Ovary (tissue), 9 donors: ENCODE measurements around the gene PCNX3. TPM values are rescaled to one million over a fixed set of nuclear protein-coding genes. Genes with fewer than 3 reads are reported as not detected.
A peak's percentile ranks its signal among the peaks of the same experiment; 100 is the strongest.

ENCODE experiments used
- DNase-seq, 5 donors: peaks; one replicate each; pipeline ENCODE4 v3.0.0-alpha.2; 2019 to 2020
- H3K27ac ChIP-seq, 2 donors: fragments of 200-600 bp; one replicate each; pipeline versions ENCODE4 v1.5.1 to v1.8.0; 2019 to 2022
- H3K27me3 ChIP-seq: fragments of 200-600 bp; one replicate; pipeline ENCODE4 v1.8.0; 2022
- H3K36me3 ChIP-seq: fragments of 200-600 bp; sonication (generic); one replicate; pipeline ENCODE4 v1.5.1; 2019
- H3K4me1 ChIP-seq: one replicate; pipeline ENCODE4 v1.8.1; 2013; ENCODE audit warnings: mild to moderate bottlenecking, moderate library complexity; ENCODE audit not compliant: insufficient read depth
- H3K4me3 ChIP-seq: fragments of 200-600 bp; sonication (generic); one replicate; pipeline ENCODE4 v1.5.1; 2017
- H3K9me3 ChIP-seq, 2 donors: fragments of 200-600 bp in 1 of 2; sonication (generic) in 1 of 2; one replicate each; pipeline versions ENCODE4 v1.5.1 to v1.8.1; 2013 to 2019; ENCODE audit warnings: mild to moderate bottlenecking in 1 of 2, moderate library complexity in 1 of 2
- CTCF ChIP-seq, 3 donors: fragments of 450-650 bp in 2 of 3; fragments of 200-600 bp in 1 of 3; IDR thresholded peaks; one replicate each; pipeline versions ENCODE4 v1.5.1 to v1.8.0; 2016 to 2022; ENCODE audit warnings: antibody characterized with exemption in 3 of 3, mild to moderate bottlenecking in 1 of 3
- EP300 ChIP-seq: sonication (generic); formaldehyde crosslinking; IDR thresholded peaks from one replicate; pipeline ENCODE4 v1.6.1; 2017; ENCODE audit warnings: antibody characterized with exemption
- POLR2A ChIP-seq: fragments of 450-650 bp; IDR thresholded peaks from one replicate; pipeline ENCODE4 v1.6.1; 2017; ENCODE audit warnings: antibody characterized with exemption, mild to moderate bottlenecking, moderate library complexity
- WGBS, 3 donors: extraction: QIAGEN DNeasy Blood & Tissue Kit in 1 of 3; methylation state at CpG; one replicate each; pipeline versions ENCODE4 v1.1.5 to v1.1.7; 2013 to 2017; 5-methylcytosine and 5-hydroxymethylcytosine counted together
- intact Hi-C, 4 donors: fragments of 100-400 bp; cut with DNase I; formaldehyde crosslinking; loops; one replicate each; pipeline versions ENCODE4 v1.11.0 to v1.15.1; 2022 to 2023
- polyA plus RNA-seq, 2 donors: library from polyadenylated mRNA; stranded (reverse); fragments of 200-250 nt in 1 of 2; fragments of 350-450 nt in 1 of 2; fragmentation: Illumina TruSeq in 1 of 2; extraction: RNeasy Lipid Tissue Mini Kit (QIAGEN cat#74804) in 1 of 2; gene quantifications; one replicate each; pipeline ENCODE4 v1.2.3, GENCODE V29; 2013 to 2014
- total RNA-seq, 7 donors: library from RNA; depleted of rRNA in 2 of 7; stranded (reverse); fragments of >200 nt in 2 of 7; fragmentation: NEBNext Ultra II Directional in 3 of 7; extraction: Animal tissue kit (Norgen Biotek cat#: 25700) in 3 of 7; gene quantifications; one replicate each; pipeline versions ENCODE4 v1.1.0 to v1.2.4, GENCODE V29; 2016 to 2023
- donor health status: DM: no; HTN: no; CAD: no; lungs with moderate emphysema.
- donor health status: DM: no; HTN: no; CAD: no.
- donor health status: Bipolar disorder and iron deficiency.
- donor health status: DM: yes; HTN: yes; CAD: no.
- donor health status: DM: no; HTN: no; CAD: no.
- donor health status: DM: yes; HTN: yes; CAD: no.

PCNX3 gene
- total and polyA plus RNA-seq, 9 donors: 3.3 to 42.1 (median 27.1) TPM

- intact Hi-C loops: no loop called here
- TF ChIP-seq EP300: no peak
- TF ChIP-seq POLR2A: no peak
- TF ChIP-seq CTCF (IDR thresholded peaks at IDR 0.05): no peak
- Histone ChIP-seq H3K9me3 (no peaks in the 10 kb centered on the region), H3K27me3 (no peaks in the 10 kb centered on the region), H3K4me3 (no peak overlapping the region), H3K4me1 (no peaks in the 10 kb centered on the region), H3K27ac (no peak overlapping the region), H3K36me3 (no peaks in the 10 kb centered on the region)
- DNase-seq: peak in 1 of 5 donors; percentile 35
- 64 to 79% (median 79%) methylated on average over 39 to 51 of the region's 51 CpGs for WGBS, 3 donors
These were observed 30.0 kb upstream of the PCNX3 start for GRCh38 chr11:65585396-65586246.

- no peaks in the 10 kb centered on the region for H3K4me1 ChIP-seq
- WGBS, 3 donors: 84 to 93% (median 87%) methylated on average over 4 of the region's 4 CpGs
- H3K4me3 ChIP-seq: no peak overlapping the region
- TF ChIP-seq POLR2A (no peak), CTCF (IDR thresholded peaks at IDR 0.05) (no peak), EP300 (no peak)
- no peaks in the 10 kb centered on the region for H3K9me3 ChIP-seq
- intact Hi-C loops: no loop called here
- H3K27ac ChIP-seq: no peak overlapping the region
- no peaks in the 10 kb centered on the region for H3K36me3 ChIP-seq
- DNase-seq: no peak
- H3K27me3 ChIP-seq: no peaks in the 10 kb centered on the region
These were observed 29.3 kb upstream of the PCNX3 start for GRCh38 chr11:65586247-65586630.

GRCh38 chr11:65586676-65587075 lies 28.9 kb upstream of the PCNX3 start:
- Histone ChIP-seq H3K4me3 (no peak overlapping the region), H3K4me1 (no peaks in the 10 kb centered on the region), H3K36me3 (no peaks in the 10 kb centered on the region), H3K9me3 (no peaks in the 10 kb centered on the region), H3K27ac (no peak overlapping the region), H3K27me3 (no peaks in the 10 kb centered on the region)
- intact Hi-C loops: no loop called here
- 74 to 82% (median 78%) methylated on average over 2 of the region's 2 CpGs for WGBS, 3 donors
- no peak for TF ChIP-seq EP300
- TF ChIP-seq POLR2A: no peak
- no peak for TF ChIP-seq CTCF (IDR thresholded peaks at IDR 0.05)
- DNase-seq: no peak

- intact Hi-C loops: no loop called here
- peak in 3 of 5 donors; percentile 40 to 61 (median 57) for DNase-seq
- H3K27ac ChIP-seq: no peak overlapping the region
- no peak overlapping the region for H3K4me3 ChIP-seq
- no peaks in the 10 kb centered on the region for H3K27me3 ChIP-seq
- H3K36me3 ChIP-seq: no peaks in the 10 kb centered on the region
- no peaks in the 10 kb centered on the region for H3K9me3 ChIP-seq
- TF ChIP-seq CTCF (IDR thresholded peaks at IDR 0.05) (peak in 2 of 3 donors; percentile 33 to 39), POLR2A (no peak)
- H3K4me1 ChIP-seq: no peaks in the 10 kb centered on the region
- 67 to 69% (median 69%) methylated on average over 13 of the region's 13 CpGs for WGBS, 3 donors
These were observed 27.1 kb upstream of the PCNX3 start for GRCh38 chr11:65588199-65589054.
